ENCODE data around the gene FAM50A. TPM values are rescaled to one million over a fixed set of nuclear protein-coding genes. Genes with fewer than 3 reads are reported as not detected.
"Not testable (repeated sequence)": the region's sequence is repeated elsewhere in the genome, so short reads cannot be mapped to it uniquely, and the experiment has no call there.

FAM50A gene
- total and polyA plus RNA-seq, 2 of the 4 experiments (the other 2 are of a cell fraction): 46.4 to 119 TPM

GRCh38 chrX:154396363-154396762, 47.6 kb upstream of the FAM50A start:
- H2BK5ac ChIP-seq (ENCODE audit: low read depth, low read length, poor library complexity, severe bottlenecking); H3K4me3 ChIP-seq (ENCODE audit: insufficient read depth, low read depth, low read length); in situ Hi-C loops (cut with MboI; ENCODE audit: low sequenced_read_pairs); H3K4me2 ChIP-seq (ENCODE audit: low read depth, low read length); H3K23ac ChIP-seq (ENCODE audit: low read depth, low read length); H3K9me1 ChIP-seq (ENCODE audit: insufficient read depth, low read length); H2BK20ac ChIP-seq (ENCODE audit: low read depth, low read length); CTCF ChIA-PET; H3K14ac ChIP-seq (replicated peaks; ENCODE audit: low read depth, low read length); H4K8ac ChIP-seq (ENCODE audit: low read depth in 2 of 2, low read length in 2 of 2); H4K91ac ChIP-seq (ENCODE audit: insufficient read depth, low read depth, low read length); H2AK9ac ChIP-seq (replicated peaks; ENCODE audit: low read depth, low read length, poor library complexity); H3K4ac ChIP-seq (ENCODE audit: low read depth, low read length); H3K18ac ChIP-seq (ENCODE audit: low read depth, low read length); H3K27ac ChIP-seq (ENCODE audit: insufficient read depth, low read length); BruUV-seq (replicated peaks); H3K9ac ChIP-seq (ENCODE audit: low read depth, low read length); intact Hi-C loops (cut with micrococcal nuclease); dilution Hi-C loops (cut with HindIII; ENCODE audit: low sequenced_read_pairs, unreplicated experiment); DNase-seq; H2BK120ac ChIP-seq (ENCODE audit: low read depth, low read length); H3K27me3 ChIP-seq (ENCODE audit: control insufficient read depth, insufficient read depth, low read length); H4K5ac ChIP-seq (ENCODE audit: low read depth, low read length); H2AFZ ChIP-seq (replicated peaks; ENCODE audit: low read length, poor library complexity); POLR2A ChIA-PET (ENCODE audit: unreplicated experiment); H3K56ac ChIP-seq (ENCODE audit: extremely low read depth, insufficient read depth, low read length); H2BK15ac ChIP-seq (ENCODE audit: low read depth, low read length); H2AK5ac ChIP-seq (ENCODE audit: low read depth, low read length); H3K9me3 ChIP-seq (ENCODE audit: control insufficient read depth, insufficient read depth, low read length); H3K4me1 ChIP-seq (ENCODE audit: control insufficient read depth, insufficient read depth, low read length); ATAC-seq (ENCODE audit: low read depth): not testable (repeated sequence)
- H4K20me1 ChIP-seq (ENCODE audit: insufficient read depth, low read length): peaks cover 32% of the 10 kb centered on the region
- peaks cover 4 to 24% of the 10 kb centered on the region in 2 experiments; a peak in 3 of 4 replicates for H3K79me1 ChIP-seq (ENCODE audit: low read depth in 1 of 2, low read length in 2 of 2)
- WGBS, 2 experiments (ENCODE audit: extremely low coverage in 2 of 2, insufficient read length in 1 of 2): 90% methylated on average over 2 of the region's 17 CpGs; no CpG with 5 or more reads in 1 of the 2 experiments
- peaks cover 20% of the 10 kb centered on the region for H3K36me3 ChIP-seq (ENCODE audit: control insufficient read depth, insufficient read depth, low read length)
